GM18505 (cell line): Measurements from ENCODE around the gene RASAL1.
"Not testable (repeated sequence)": the region's sequence is repeated elsewhere in the genome, so short reads cannot be mapped to it uniquely, and the experiment has no call there.

Experiments
- ATAC-seq: cut with Tn5 transposase; IDR thresholded peaks from one replicate; pipeline ENCODE4 v1.9.1; 2021; ENCODE audit not compliant: unreplicated experiment
- POLR2A ChIP-seq: IDR thresholded peaks from 4 replicates; pipeline ENCODE4 v1.6.1; 2011; ENCODE audit warnings: borderline replicate concordance; ENCODE audit not compliant: insufficient read depth, insufficient read length; ENCODE audit errors: extremely low read depth

Gene RASAL1

GRCh38 chr12:113142173-113142885 is 6.8 kb upstream of the RASAL1 start:
- no peak for TF ChIP-seq POLR2A

GRCh38 chr12:113141716-113142115 is 6.2 kb upstream of the RASAL1 start:
- ATAC-seq: not testable (repeated sequence)

More at GRCh38 chr12:113142173-113142885, 6.8 kb upstream of the RASAL1 start:
- no peak for ATAC-seq

- no peak for ATAC-seq
- TF ChIP-seq POLR2A: no peak
Observed at GRCh38 chr12:113140706-113141105, 5.1 kb upstream of the RASAL1 start.

GRCh38 chr12:113138826-113139225 is 3.3 kb upstream of the RASAL1 start:
- no peak for TF ChIP-seq POLR2A
- no peak for ATAC-seq

GRCh38 chr12:113137861-113138783 is 2.6 kb upstream of the RASAL1 start:
- no peak for TF ChIP-seq POLR2A
- no peak for ATAC-seq

GRCh38 chr12:113136990-113137511 is 1.5 kb upstream of the RASAL1 start:
- no peak for TF ChIP-seq POLR2A
- ATAC-seq: no peak

GRCh38 chr12:113136128-113136989 is 798 bp upstream of the RASAL1 start:
- ATAC-seq: no peak
- no peak for TF ChIP-seq POLR2A

GRCh38 chr12:113134521-113134951 is 1.0 kb downstream of the RASAL1 start:
- ATAC-seq: no peak
- TF ChIP-seq POLR2A: no peak

GRCh38 chr12:113134071-113134470 is 1.5 kb downstream of the RASAL1 start:
- no peak for TF ChIP-seq POLR2A
- ATAC-seq: no peak

GRCh38 chr12:113133666-113134065 is 1.9 kb downstream of the RASAL1 start:
- no peak for ATAC-seq
- no peak for TF ChIP-seq POLR2A

GRCh38 chr12:113133036-113133435 is 2.5 kb downstream of the RASAL1 start:
- TF ChIP-seq POLR2A: no peak
- ATAC-seq: no peak

- no peak for ATAC-seq
Observed at GRCh38 chr12:113131556-113131955, 4.0 kb downstream of the RASAL1 start.

GRCh38 chr12:113130457-113131135 is 5.0 kb downstream of the RASAL1 start:
- TF ChIP-seq POLR2A: no peak
- ATAC-seq: no peak

More at GRCh38 chr12:113131556-113131955, 4.0 kb downstream of the RASAL1 start:
- no peak for TF ChIP-seq POLR2A
